B cell (primary cell): ENCODE results near the gene BACH2. TPM values are rescaled to one million over a fixed set of nuclear protein-coding genes. Genes with fewer than 3 reads are reported as not detected.

Experiments used
- ATAC-seq: fragments of 200-7000 bp; cut with Tn5 transposase; one replicate; pipeline ENCODE4 v1.10.0; 2021; ENCODE audit warnings: low read depth, mild to moderate bottlenecking, moderate number of reproducible peaks, moderate library complexity
- CTCF ChIA-PET: fragments of 350-600 bp; sonication (Branson Sonifier 250); formaldehyde crosslinking; loops from one replicate; lab custom pipeline; 2021; ENCODE audit warnings: antibody characterized with exemption, inconsistent platforms; lab: Charles Lee
- POLR2A ChIA-PET: fragments of 350-600 bp; sonication (Branson Sonifier 250); formaldehyde crosslinking; loops from one replicate; lab custom pipeline; 2021; ENCODE audit warnings: antibody characterized with exemption; lab: Charles Lee
- DNase-seq: peaks from one replicate; pipeline ENCODE4 v3.0.0; 2013
- H2AFZ ChIP-seq: 2 replicates; pipeline ENCODE4 v1.6.1; 2012; ENCODE audit warnings: mild to moderate bottlenecking, low read depth, low read length; ENCODE audit not compliant: insufficient read depth, poor library complexity, severe bottlenecking
- H3K27ac ChIP-seq, 2 donors: 1 replicate in 1 of 2; 2 replicates in 1 of 2; pipeline ENCODE4 v1.5.1; 2012 to 2013; ENCODE audit warnings: low read length in 2 of 2, mild to moderate bottlenecking in 2 of 2, moderate library complexity in 1 of 2
- H3K27me3 ChIP-seq, 4 experiments: fragments of 200-600 bp in 1 of 4; sonication (generic) in 1 of 4; replicated peaks in 1 of 4; 1 replicate in 2 of 4; 2 replicates in 2 of 4; pipeline versions ENCODE4 v1.6.1 to v1.7.0; 2013 to 2016; ENCODE audit warnings: low read length in 3 of 4, mild to moderate bottlenecking in 2 of 4, mixed read lengths in 1 of 4, moderate library complexity in 1 of 4; ENCODE audit not compliant: insufficient read depth in 4 of 4, control insufficient read depth in 3 of 4; ENCODE audit errors: control extremely low read depth in 1 of 4
- H3K36me3 ChIP-seq, 2 experiments: replicated peaks in 1 of 2; 1 replicate in 1 of 2; 2 replicates in 1 of 2; pipeline versions ENCODE4 v1.6.1 to v1.7.1; 2013; ENCODE audit warnings: low read length in 1 of 2; ENCODE audit not compliant: insufficient read depth in 2 of 2, control insufficient read depth in 1 of 2; ENCODE audit errors: control extremely low read depth in 1 of 2, extremely low read depth in 1 of 2
- H3K4me1 ChIP-seq, 2 donors: fragments of 200-600 bp in 1 of 2; sonication (generic) in 1 of 2; 1 replicate in 1 of 2; 2 replicates in 1 of 2; pipeline versions ENCODE4 v1.5.1 to v1.6.1; 2013 to 2017; ENCODE audit warnings: low read length in 2 of 2; ENCODE audit not compliant: control insufficient read depth in 2 of 2, insufficient read depth in 2 of 2
- H3K4me2 ChIP-seq: replicated peaks from 2 replicates; pipeline ENCODE3; 2012; ENCODE audit warnings: mild to moderate bottlenecking, low read depth, low read length; ENCODE audit not compliant: poor library complexity, severe bottlenecking
- H3K4me3 ChIP-seq, 5 experiments: fragments of 200-600 bp in 1 of 5; sonication (generic) in 1 of 5; 1 replicate in 3 of 5; 2 replicates in 2 of 5; pipeline versions ENCODE4 v1.5.1 to v1.7.0; 2011 to 2016; ENCODE audit warnings: low read length in 4 of 5, mild to moderate bottlenecking in 4 of 5, low read depth in 2 of 5, control low read depth in 1 of 5, moderate library complexity in 1 of 5; ENCODE audit not compliant: insufficient read depth in 1 of 5; ENCODE audit errors: control extremely low read depth in 1 of 5, extremely low read depth in 1 of 5
- H3K79me2 ChIP-seq: fragments of 200-600 bp; sonication (generic); one replicate; pipeline ENCODE4 v1.6.0; 2016; ENCODE audit warnings: low read length; ENCODE audit not compliant: control insufficient read depth, insufficient read depth
- H3K9ac ChIP-seq: fragments of 200-600 bp; sonication (generic); 2 replicates; pipeline ENCODE4 v1.6.1; 2017; ENCODE audit warnings: mild to moderate bottlenecking, low read length, moderate library complexity
- H3K9me3 ChIP-seq, 3 donors: one replicate each; pipeline versions ENCODE4 v1.6.1 to v1.7.1; 2013; ENCODE audit warnings: low read length in 2 of 3; ENCODE audit not compliant: control insufficient read depth in 2 of 3, insufficient read depth in 1 of 3; ENCODE audit errors: control extremely low read depth in 1 of 3
- H4K20me1 ChIP-seq: 2 replicates; pipeline ENCODE4 v1.6.0; 2012; ENCODE audit warnings: mild to moderate bottlenecking, low read length; ENCODE audit not compliant: insufficient read depth, control insufficient read depth, poor library complexity, severe bottlenecking
- H3K27ac Mint-ChIP-seq: one replicate; pipeline ENCODE4 v1.8.0; 2021; ENCODE audit warnings: mixed read lengths
- H3K27me3 Mint-ChIP-seq: one replicate; pipeline ENCODE4 v1.8.0; 2021; ENCODE audit warnings: mixed read lengths
- H3K4me1 Mint-ChIP-seq: one replicate; pipeline ENCODE4 v1.8.0; 2021; ENCODE audit warnings: mixed read lengths
- H3K4me3 Mint-ChIP-seq: one replicate; pipeline ENCODE4 v1.8.0; 2021; ENCODE audit warnings: mixed read lengths
- H3K9me3 Mint-ChIP-seq: one replicate; pipeline ENCODE4 v1.8.0; 2022; ENCODE audit warnings: mixed read lengths; ENCODE audit not compliant: insufficient read depth
- CTCF ChIP-seq: fragments of 200-600 bp; IDR thresholded peaks from one replicate; pipeline ENCODE4 v1.8.0; 2022; ENCODE audit warnings: antibody characterized with exemption, mild to moderate bottlenecking
- EZH2 ChIP-seq: IDR thresholded peaks from 2 replicates; pipeline ENCODE4 v1.6.1; 2012; ENCODE audit warnings: borderline replicate concordance, low read depth, mild to moderate bottlenecking, moderate library complexity, low read length; ENCODE audit not compliant: insufficient read depth, poor library complexity, severe bottlenecking
- WGBS: methylation state at CpG from one replicate; pipeline ENCODE4 v1.1.5; 2013; ENCODE audit warnings: missing lambda C conversion rate; ENCODE audit not compliant: insufficient coverage; 5-methylcytosine and 5-hydroxymethylcytosine counted together
- intact Hi-C: fragments of 100-400 bp; cut with micrococcal nuclease; formaldehyde crosslinking; loops from one replicate; pipeline ENCODE4 v1.10.0; 2022
- polyA plus RNA-seq: library from polyadenylated mRNA; depleted of rRNA; stranded (reverse); fragments of >200 nt; gene quantifications from 2 replicates; pipeline ENCODE4 v1.2.3, GENCODE V29; 2012
- total RNA-seq, 2 donors: library from RNA; stranded (reverse); fragments of 120-200 nt in 1 of 2; gene quantifications; 1 replicate in 1 of 2; 2 replicates in 1 of 2; pipeline versions ENCODE4 v1.2.3 to v1.2.4, GENCODE V29; 2013 to 2022

Gene BACH2
- total and polyA plus RNA-seq, 2 donors (not counting 1 experiment from before 2014, with no cell fraction given), result 41.1 to 235 TPM

GRCh38 chr6:90224196-90224595, 72.4 kb downstream of the BACH2 start:
- Histone ChIP-seq H3K9ac (no peak overlapping the region), H3K4me2 (no peak overlapping the region), H4K20me1 (peaks cover 65% of the 10 kb centered on the region), H2AFZ (no peak overlapping the region), H3K27ac (peak overlapping the region in 1 of 2 donors; percentile 38), H3K27me3 (no peaks in the 10 kb centered on the region), H3K79me2 (peaks cover 96% of the 10 kb centered on the region), H3K36me3 (peaks cover 0 to 38% of the 10 kb centered on the region in 2 experiments), H3K9me3 (peaks cover 1 to 11% (median 11%) of the 10 kb centered on the region in 3 donors), H3K4me3 (no peak overlapping the region), H3K4me1 (peaks cover 25 to 26% of the 10 kb centered on the region in 2 donors)
- no peak overlapping the region for H3K27ac Mint-ChIP-seq
- WGBS, result no CpG with 5 or more reads among the region's 1 CpG
- no peaks in the 10 kb centered on the region for H3K27me3 Mint-ChIP-seq
- ATAC-seq (no peak), DNase-seq (no peak)
- peaks cover 7% of the 10 kb centered on the region for H3K9me3 Mint-ChIP-seq
- intact Hi-C loops, result no loop called here
- POLR2A ChIA-PET, result no interaction called here
- peaks cover 44% of the 10 kb centered on the region for H3K4me1 Mint-ChIP-seq
- CTCF ChIA-PET, result no interaction called here
- H3K4me3 Mint-ChIP-seq, result no peak overlapping the region
- TF ChIP-seq CTCF (no peak), EZH2 (no peak)

GRCh38 chr6:90222724-90223198, 73.9 kb downstream of the BACH2 start:
- Mint-ChIP-seq H3K27ac (peak overlapping the region; percentile 64), H3K4me3 (no peak overlapping the region), H3K4me1 (peaks cover 38% of the 10 kb centered on the region), H3K27me3 (no peaks in the 10 kb centered on the region), H3K9me3 (peaks cover 7% of the 10 kb centered on the region)
- Histone ChIP-seq H3K9ac (no peak overlapping the region), H3K4me3 (no peak overlapping the region), H3K27me3 (no peaks in the 10 kb centered on the region), H3K9me3 (peaks cover 1 to 11% (median 11%) of the 10 kb centered on the region in 3 donors), H4K20me1 (peaks cover 69% of the 10 kb centered on the region), H3K36me3 (peaks cover 0 to 41% of the 10 kb centered on the region in 2 experiments), H3K79me2 (peaks cover 96% of the 10 kb centered on the region), H2AFZ (no peak overlapping the region), H3K27ac (peak overlapping the region in 1 of 2 donors; percentile 63), H3K4me1 (peaks cover 39 to 40% of the 10 kb centered on the region in 2 donors), H3K4me2 (no peak overlapping the region)
- intact Hi-C loops, result no loop called here
- ChIA-PET POLR2A (no interaction called here), CTCF (interaction anchor here (1.3 to 1.4 kb wide), 2 partner anchors 170 to 282 kb away, joined by 7 to 9 read pairs; no protein-coding TSS in a partner anchor)
- ATAC-seq (peak; percentile 32), DNase-seq (no peak)
- WGBS, result 87% methylated on average over 10 of the region's 10 CpGs
- TF ChIP-seq EZH2, result no peak
- TF ChIP-seq CTCF, result no peak
